ENCODE data around the gene PGM2L1. TPM values are rescaled to one million over a fixed set of nuclear protein-coding genes. Genes with fewer than 3 reads are reported as not detected.
"Not testable (repeated sequence)": the region's sequence is repeated elsewhere in the genome, so short reads cannot be mapped to it uniquely, and the experiment has no call there.

The PGM2L1 gene
- total RNA-seq, 1 donor from 2014 or later: 203 TPM

DNA sequence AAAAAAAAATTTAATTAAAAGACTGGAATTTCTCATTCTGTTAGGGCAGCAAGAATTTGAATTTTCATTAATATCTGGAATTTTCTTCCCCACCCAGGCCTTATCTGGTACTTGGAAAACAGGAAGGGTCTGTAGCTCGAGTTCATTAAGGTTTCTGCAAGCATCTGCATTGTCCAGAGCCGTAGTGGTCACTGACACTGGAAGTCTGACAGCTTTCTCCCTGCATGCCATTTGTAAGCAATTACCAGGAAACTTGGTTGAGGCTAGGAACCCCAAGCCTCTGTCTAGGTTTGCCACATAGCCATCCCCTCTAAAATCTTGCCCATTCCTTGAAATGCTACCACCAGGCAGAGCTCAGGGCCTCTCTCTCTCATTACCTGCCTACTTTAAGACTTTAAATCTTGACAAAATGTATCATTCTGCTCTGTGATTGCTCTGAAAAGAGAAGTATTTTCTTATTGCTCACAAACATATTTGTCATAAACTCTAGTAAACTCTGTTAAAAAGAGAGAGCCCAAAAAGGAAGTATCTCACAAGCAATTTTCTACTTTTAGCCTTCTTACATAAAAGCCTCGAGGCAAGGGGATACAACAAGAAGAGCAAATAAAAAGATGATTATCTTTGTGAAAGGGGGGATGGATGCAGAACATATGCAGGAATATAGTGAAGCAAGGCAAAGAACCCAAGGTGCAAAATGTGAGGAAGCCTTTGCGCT lies 5.5 kb upstream of the PGM2L1 start:
- DNase-seq (ENCODE audit: low spot score in 2 of 2): no peak
- FAIRE-seq: no peak

DNA sequence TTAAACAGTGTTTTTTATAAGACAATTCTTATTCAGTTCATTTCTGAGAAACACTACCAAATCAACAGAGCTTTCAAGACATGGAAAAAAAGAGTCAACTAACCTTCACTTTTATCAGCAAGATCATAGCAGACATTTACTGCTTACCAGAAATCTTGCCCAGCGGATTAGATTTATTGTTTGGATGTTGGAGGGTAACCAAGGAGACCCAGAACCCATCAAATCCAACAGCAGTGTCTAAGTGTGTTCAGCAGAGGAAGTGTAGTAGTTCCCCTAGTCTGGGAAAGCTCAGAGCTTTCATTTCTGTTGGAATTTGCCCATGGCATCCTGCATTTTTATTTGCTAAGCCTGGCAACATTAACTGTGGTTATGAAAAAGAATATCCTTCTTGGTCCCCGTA lies 2.4 kb upstream of the PGM2L1 start:
- no peak for FAIRE-seq
- DNase-seq (ENCODE audit: low spot score in 2 of 2): no peak

DNA sequence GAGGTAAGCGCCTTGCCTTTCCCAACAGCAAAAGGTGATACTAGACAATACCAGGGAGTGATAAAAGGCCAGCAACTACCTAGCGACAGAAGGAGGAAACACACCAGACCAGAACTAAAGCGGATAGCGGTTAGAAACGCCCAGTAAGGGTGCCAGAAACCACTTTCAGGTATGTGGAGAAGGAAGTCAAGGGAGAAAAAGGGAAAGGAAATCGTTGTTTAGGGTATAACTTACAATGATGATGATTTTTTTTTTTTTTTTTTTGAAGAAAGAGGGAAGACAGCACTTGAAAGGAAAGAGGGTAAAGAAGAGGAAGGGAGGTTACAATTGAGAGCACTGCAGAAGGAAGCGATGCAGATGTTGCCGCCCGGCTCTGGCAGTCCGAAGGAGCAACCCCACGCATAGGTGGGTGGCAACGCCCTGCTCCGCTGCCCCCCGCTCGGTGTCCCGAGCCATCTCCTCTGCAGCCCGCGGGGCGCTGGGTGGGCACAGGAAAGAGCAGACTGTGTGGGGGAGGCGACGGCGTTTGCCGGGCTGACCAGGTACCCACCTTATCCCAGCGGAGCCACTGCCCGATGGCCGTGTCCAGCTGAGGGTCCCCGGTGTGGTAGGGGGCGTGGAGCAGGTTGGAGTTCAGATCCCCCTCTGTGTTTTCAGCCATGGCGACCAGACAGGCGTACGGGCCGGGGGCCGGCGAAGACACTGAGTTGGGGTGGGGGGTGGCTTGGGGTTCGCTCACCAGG lies 561 bp downstream of the PGM2L1 start:
- FAIRE-seq: no peak

GRCh38 chr11:74392256-74392655 lies 6.0 kb downstream of the PGM2L1 start:
- FAIRE-seq: no peak
- no peak for DNase-seq (ENCODE audit: low spot score in 2 of 2)

More for the DNA sequence above, 561 bp downstream of the PGM2L1 start:
- peak; percentile 18 for DNase-seq (ENCODE audit: low spot score in 2 of 2)

DNA sequence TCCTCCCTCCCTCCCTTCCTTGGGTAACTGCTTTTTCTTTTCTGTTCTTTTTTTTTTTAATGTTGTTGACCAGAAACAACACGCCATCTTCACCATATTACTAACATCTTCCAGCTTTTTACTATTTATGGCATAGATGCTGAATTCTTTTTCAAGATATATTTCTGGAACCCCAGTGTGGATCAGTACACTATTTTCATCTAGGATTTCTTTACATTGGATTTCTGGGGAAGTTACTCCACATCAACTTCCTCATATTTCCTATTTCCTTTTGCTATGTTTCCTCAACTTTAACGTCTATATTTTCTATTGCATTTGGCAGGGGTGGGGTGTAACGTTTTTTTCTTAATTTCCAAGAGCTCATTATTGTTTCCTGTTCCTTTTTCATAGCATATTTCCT lies 7.0 kb downstream of the PGM2L1 start:
- no peak for DNase-seq (ENCODE audit: low spot score in 2 of 2)

DNA sequence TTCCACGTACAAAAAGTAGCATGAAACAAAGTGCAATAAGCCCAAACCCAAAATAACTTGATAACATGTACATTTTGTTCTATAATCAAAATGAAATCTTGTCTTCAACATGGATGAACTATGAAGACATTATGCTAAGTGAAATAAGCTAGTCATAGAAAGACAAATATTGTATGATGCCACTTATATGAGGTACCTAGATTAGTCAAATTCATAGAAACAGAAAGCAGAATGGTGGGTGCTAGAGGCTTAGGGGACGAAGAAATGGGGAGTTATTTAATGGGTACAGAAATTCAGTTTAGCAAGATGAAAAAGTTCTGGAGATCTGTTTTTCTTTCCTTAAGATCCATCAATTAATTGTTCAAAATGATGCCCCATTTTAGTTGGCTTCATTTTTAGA lies 7.5 kb downstream of the PGM2L1 start:
- DNase-seq (ENCODE audit: low spot score in 2 of 2) (no peak), FAIRE-seq (no peak)

More for the DNA sequence above, 7.0 kb downstream of the PGM2L1 start:
- no peak for FAIRE-seq

DNA sequence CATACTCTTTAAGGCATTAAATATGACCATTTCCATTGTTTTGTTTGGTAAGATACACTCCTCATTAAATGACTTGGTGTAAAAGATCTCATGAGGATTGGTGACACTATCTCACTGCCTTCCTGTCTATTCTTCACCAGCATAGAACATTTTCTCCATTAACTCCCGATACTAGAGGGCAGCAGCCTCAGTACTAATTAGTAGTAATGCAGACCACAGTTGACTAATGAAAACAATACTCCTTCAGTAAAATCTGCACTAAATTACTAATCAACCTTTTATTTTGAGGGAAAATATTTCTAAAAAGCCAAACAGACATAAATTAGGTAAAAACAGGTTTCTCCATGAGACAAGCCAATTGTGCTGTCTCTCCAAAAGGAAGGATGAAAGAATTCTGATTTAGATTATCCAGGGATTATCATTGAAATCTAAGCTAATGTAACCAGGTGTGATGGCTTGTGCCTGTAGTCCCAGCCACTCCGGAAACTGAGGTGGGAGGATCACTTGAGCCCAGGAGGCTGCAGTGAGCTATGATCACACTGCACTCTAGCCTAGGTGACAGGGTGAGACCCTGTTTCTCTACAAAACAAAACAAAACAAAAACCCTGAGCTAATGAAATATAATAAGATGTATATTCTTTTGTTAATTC lies 9.4 kb downstream of the PGM2L1 start:
- peak in 1 of 2 donors; percentile 39 for DNase-seq (ENCODE audit: low spot score in 2 of 2)

DNA sequence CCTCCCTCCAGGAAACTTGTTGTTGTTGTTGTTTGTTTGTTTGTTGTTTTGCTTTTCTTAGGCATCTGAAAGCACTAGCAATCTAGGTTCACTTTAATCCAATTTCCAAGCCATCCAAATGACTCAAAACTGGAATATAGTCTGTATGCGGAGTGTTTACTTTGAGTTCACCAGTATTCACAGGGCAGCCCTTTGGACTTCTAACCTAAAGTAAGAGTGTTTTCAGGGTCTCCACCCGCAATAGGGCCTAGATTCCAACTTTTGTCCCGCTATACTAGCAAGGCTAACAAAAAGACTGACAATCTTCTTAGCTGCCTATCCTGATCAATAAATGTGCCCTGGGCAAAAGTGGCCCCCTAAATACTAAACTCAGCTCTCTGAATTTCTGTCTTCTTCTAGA lies 13.6 kb downstream of the PGM2L1 start:
- DNase-seq (ENCODE audit: low spot score in 2 of 2): no peak
- no peak for FAIRE-seq

More for the DNA sequence above, 9.4 kb downstream of the PGM2L1 start:
- peak; percentile 82 for FAIRE-seq

- FAIRE-seq: no peak
- no peak for DNase-seq (ENCODE audit: low spot score in 2 of 2)
These were observed 17.3 kb downstream of the PGM2L1 start for GRCh38 chr11:74380746-74381439.

GRCh38 chr11:74377689-74378088 lies 20.5 kb downstream of the PGM2L1 start:
- DNase-seq (ENCODE audit: low spot score in 2 of 2) (no peak), FAIRE-seq (no peak)

- DNase-seq (ENCODE audit: low spot score in 2 of 2): no peak
- FAIRE-seq: no peak
These were observed 24.9 kb downstream of the PGM2L1 start for GRCh38 chr11:74373382-74373781.

- FAIRE-seq (no peak), DNase-seq (ENCODE audit: low spot score in 2 of 2) (no peak)
These were observed 26.8 kb downstream of the PGM2L1 start for GRCh38 chr11:74371269-74372052.

DNA sequence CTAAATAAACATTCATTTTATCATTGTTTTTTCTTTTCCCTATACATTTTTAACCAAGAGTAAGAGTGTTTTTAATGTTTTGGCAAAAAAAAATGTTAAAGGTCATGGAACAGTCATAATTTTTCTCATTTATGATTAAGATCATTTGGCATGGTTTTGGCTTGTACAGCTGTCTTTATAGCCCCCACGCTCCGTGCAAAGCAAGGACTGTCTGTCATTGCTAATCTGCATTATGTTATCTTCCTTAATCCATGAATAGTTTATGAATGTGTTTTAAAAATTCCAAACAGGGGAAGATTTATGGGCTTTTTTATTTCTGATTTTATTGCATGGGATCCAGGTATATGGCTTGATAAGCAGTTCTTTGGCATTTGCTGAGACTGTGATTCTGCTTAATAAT lies 28.1 kb downstream of the PGM2L1 start:
- FAIRE-seq (no peak), DNase-seq (ENCODE audit: low spot score in 2 of 2) (no peak)

- FAIRE-seq (no peak), DNase-seq (ENCODE audit: low spot score in 2 of 2) (no peak)
These were observed 30.4 kb downstream of the PGM2L1 start for GRCh38 chr11:74367881-74368280.

DNA sequence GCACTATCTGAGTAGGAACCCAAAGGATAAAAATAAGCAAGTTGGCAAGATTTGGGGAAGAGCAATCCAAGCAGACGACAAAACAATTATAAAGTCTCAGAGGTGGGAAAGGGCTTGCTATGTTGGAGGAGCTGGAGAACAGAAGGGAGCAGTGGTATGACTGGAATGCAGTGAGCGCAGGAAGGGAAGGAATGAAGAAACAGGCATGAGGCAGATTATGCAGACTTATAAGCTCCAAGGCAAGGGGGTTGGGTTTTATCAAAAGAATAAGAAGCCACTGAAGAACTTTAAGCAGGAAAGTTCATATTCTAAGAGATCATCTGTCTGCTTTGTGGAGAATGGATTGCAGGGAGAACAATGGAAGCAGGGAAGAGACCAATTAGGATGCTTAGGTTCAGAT lies 31.7 kb downstream of the PGM2L1 start:
- no peak for DNase-seq (ENCODE audit: low spot score in 2 of 2)
- no peak for FAIRE-seq

DNA sequence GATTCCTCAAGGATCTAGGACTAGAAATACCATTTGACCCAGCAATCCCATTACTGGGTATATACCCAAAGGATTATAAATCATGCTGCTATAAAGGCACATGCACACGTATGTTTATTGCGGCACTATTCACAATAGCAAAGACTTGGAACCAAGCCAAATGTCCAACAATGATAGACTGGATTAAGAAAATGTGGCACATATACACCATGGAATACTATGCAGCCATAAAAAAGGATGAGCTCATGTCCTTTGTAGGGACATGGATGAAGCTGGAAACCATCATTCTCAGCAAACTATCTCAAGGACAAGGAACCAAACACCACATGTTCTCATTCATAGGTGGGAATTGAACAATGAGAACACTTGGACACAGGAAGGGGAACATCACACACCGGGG lies 32.4 kb downstream of the PGM2L1 start:
- not testable (repeated sequence) for DNase-seq (ENCODE audit: low spot score in 2 of 2); FAIRE-seq

- no peak for DNase-seq (ENCODE audit: low spot score in 2 of 2)
- FAIRE-seq: no peak
These were observed 40.8 kb downstream of the PGM2L1 start for GRCh38 chr11:74357449-74357848.

DNA sequence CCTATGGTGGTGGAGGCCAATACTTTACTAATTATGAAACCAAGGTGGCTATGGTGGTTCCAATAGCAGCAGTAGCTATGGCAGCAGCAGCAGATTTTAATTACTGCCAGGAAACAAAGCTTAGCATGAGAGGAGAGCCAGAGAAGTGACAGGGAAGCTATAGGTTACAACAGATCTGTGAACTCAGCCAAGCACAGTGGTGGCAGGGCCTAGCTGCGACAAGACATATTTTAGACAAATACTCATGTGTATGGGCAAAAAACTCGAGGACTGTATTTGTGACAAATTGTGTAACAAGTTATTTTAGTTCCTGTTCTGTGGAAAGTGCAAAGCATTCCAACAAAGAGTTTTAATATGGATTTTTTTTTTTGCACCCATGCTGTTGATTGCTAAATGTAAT lies 42.6 kb downstream of the PGM2L1 start:
- DNase-seq (ENCODE audit: low spot score in 2 of 2): no peak
- no peak for FAIRE-seq

- no peak for DNase-seq (ENCODE audit: low spot score in 2 of 2)
- FAIRE-seq: no peak
These were observed 44.2 kb downstream of the PGM2L1 start for GRCh38 chr11:74354036-74354435.

DNA sequence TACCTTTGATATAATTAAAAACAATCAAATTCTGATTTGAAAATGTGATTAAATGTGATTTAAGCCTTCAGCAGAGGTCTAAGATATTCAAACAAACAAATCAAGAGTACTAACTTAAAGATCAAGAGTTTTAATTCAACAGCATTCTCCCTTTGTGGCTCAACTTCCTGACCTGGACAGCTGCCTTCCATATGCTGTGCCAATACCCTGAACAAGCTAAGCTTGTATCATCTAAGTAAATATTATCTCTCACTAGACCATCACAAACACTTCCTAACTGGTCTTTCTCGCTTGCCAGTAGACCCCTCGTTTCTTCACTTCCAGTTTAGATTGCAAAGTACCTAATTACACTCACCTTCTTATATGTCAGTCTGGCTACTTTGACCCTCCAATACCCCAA lies 50.9 kb downstream of the PGM2L1 start:
- DNase-seq (ENCODE audit: low spot score in 2 of 2) (no peak), FAIRE-seq (no peak)

Measured in frontal cortex (tissue), 4 donors.